Duodenal mucosa (tissue), 2 donors: ENCODE results near the gene GDI1.

ENCODE experiments used
- H3K27ac ChIP-seq: one replicate; pipeline ENCODE4 v1.7.0; 2013; ENCODE audit warnings: low read depth, low read length
- H3K27me3 ChIP-seq, 2 donors: one replicate each; pipeline ENCODE4 v1.7.0; 2013; ENCODE audit warnings: low read length in 2 of 2, control low read depth in 1 of 2; ENCODE audit not compliant: insufficient read depth in 2 of 2, control insufficient read depth in 1 of 2
- H3K36me3 ChIP-seq, 2 donors: one replicate each; pipeline ENCODE4 v1.7.0; 2013; ENCODE audit warnings: low read length in 2 of 2, control low read depth in 1 of 2; ENCODE audit not compliant: insufficient read depth in 2 of 2, control insufficient read depth in 1 of 2
- H3K4me1 ChIP-seq, 2 donors: one replicate each; pipeline ENCODE4 v1.7.0; 2013; ENCODE audit warnings: low read length in 2 of 2, control low read depth in 1 of 2; ENCODE audit not compliant: insufficient read depth in 2 of 2, control insufficient read depth in 1 of 2
- H3K4me3 ChIP-seq, 2 donors: one replicate each; pipeline ENCODE4 v1.7.0; 2013; ENCODE audit warnings: low read length in 2 of 2, low read depth in 1 of 2
- H3K9ac ChIP-seq, 2 donors: one replicate each; pipeline ENCODE4 v1.7.0; 2013; ENCODE audit warnings: low read length in 2 of 2, low read depth in 1 of 2
- H3K9me3 ChIP-seq, 2 donors: one replicate each; pipeline ENCODE4 v1.7.0; 2013; ENCODE audit warnings: low read length in 2 of 2, control low read depth in 1 of 2; ENCODE audit not compliant: control insufficient read depth in 1 of 2

Gene GDI1

DNA sequence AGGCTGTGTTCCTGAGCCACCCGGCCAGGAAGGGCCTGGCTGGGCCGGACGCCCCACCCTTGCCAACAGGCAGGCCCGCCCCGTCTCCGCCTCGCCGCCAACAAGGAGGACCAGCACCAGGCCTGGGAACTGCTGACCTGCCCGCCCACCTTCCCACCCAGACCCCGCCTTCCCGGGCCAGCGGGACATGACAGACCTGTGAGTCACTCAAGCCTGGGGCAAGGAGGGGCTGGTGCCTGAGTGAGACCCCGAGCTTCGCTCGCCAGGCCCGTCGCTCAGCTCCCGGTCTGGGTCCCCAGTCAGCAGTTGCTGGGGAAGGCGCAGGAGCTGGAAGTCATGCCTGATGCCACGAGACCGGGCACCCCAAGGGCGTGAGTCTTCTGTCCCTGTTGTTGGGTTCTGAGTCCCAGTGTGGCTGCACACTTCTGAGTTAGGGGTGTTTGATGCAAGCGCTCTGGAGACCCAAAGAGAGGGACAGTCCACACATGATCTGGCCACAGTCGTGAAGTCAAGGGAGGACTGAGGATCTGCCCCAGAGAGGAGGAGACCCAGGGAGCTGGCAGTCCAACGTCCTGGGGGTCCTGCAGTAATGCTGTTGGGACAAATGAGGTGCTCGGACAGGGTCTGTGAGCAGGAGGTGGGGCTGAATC, 27.6 kb upstream of the GDI1 start, which contains the start of gene DNASE1L1:
DNASE1L1 (minus strand) TSS at position 33 of the 650 bp plus-strand sequence. CDS start 3,686 bp downstream, outside the sequence.
- H3K27ac ChIP-seq: peak within 1 kb of the TSS; percentile 78

DNA sequence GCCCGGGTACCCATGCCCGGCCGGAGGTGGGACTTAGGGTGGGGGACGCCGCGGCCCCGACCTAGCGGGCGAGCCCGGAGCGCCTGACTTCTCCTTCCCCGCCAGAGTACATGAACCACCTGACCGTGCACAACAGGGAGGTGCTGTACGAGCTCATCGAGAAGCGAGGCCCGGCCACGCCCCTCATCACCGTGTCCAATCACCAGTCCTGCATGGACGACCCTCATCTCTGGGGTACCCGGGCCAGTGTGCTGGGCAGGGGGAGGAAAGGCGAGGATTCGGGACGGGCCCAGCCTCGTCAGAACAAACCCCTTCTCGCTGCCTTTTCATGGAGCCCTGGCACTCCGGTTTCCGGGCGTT, 25.0 kb upstream of the GDI1 start:
- Histone ChIP-seq H3K4me1 (peaks cover 7 to 10% of the 10 kb centered on the region in 2 donors), H3K9ac (peak overlapping the region; percentile 78 to 79), H3K27me3 (no peaks in the 10 kb centered on the region), H3K27ac (peak overlapping the region; percentile 89), H3K36me3 (no peaks in the 10 kb centered on the region), H3K4me3 (peak overlapping the region; percentile 66 to 68), H3K9me3 (no peaks in the 10 kb centered on the region)

More for the DNA sequence above, 27.6 kb upstream of the GDI1 start, which contains the start of gene DNASE1L1:
- Histone ChIP-seq H3K9ac (peak within 1 kb of the TSS; percentile 63 to 74), H3K36me3 (no peaks in the 10 kb centered on the region), H3K27me3 (no peaks in the 10 kb centered on the region), H3K4me3 (peak within 1 kb of the TSS; percentile 51 to 72), H3K4me1 (peaks cover 7 to 10% of the 10 kb centered on the region in 2 donors), H3K9me3 (no peaks in the 10 kb centered on the region)

DNA sequence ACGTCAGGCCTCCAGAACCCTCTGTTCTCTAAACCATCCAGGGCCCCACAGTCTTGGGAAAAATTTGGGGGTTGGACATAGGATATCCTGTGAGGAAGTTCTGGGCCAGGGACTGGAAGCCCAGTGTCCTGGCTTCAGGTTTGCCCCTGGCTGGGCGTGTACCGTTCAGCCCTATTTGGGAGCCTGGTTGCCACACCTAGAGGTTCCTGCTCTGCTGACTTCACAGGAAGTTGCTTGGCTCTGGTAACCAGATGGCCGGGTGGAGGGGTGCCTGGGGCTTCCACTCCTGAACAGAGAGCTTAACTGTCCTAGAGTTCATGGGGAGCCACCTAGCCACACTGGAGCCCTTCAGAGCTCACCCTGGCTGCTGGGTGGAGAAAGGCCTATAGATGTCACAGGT, 24.5 kb upstream of the GDI1 start:
- Histone ChIP-seq H3K27me3 (no peaks in the 10 kb centered on the region), H3K9me3 (no peaks in the 10 kb centered on the region), H3K36me3 (no peaks in the 10 kb centered on the region), H3K4me3 (peak overlapping the region; percentile 66 to 68), H3K27ac (peak overlapping the region; percentile 89), H3K4me1 (peaks cover 7 to 10% of the 10 kb centered on the region in 2 donors), H3K9ac (peak overlapping the region; percentile 78 to 79)

DNA sequence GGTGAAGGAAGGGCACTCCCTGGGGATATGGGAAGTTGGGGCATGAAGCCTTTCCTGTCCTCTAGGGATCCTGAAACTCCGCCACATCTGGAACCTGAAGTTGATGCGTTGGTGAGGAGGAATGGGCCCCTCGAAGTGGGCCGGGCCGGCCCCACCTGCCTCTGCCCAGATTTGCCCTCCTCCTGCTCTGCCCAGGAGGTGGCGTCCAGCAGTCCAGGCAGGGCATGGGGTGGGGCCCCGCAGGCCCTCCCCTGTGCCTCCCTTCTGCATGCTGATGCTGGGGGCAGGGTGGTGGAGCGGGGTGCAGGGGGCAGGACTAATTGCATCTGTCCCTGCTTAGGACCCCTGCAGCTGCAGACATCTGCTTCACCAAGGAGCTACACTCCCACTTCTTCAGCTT, 23.8 kb upstream of the GDI1 start:
- H3K9me3 ChIP-seq: no peaks in the 10 kb centered on the region
- H3K36me3 ChIP-seq: no peaks in the 10 kb centered on the region
- H3K4me3 ChIP-seq: no peak overlapping the region
- no peak overlapping the region for H3K9ac ChIP-seq
- peaks cover 7 to 10% of the 10 kb centered on the region in 2 donors for H3K4me1 ChIP-seq
- H3K27me3 ChIP-seq: no peaks in the 10 kb centered on the region
- H3K27ac ChIP-seq: no peak overlapping the region

DNA sequence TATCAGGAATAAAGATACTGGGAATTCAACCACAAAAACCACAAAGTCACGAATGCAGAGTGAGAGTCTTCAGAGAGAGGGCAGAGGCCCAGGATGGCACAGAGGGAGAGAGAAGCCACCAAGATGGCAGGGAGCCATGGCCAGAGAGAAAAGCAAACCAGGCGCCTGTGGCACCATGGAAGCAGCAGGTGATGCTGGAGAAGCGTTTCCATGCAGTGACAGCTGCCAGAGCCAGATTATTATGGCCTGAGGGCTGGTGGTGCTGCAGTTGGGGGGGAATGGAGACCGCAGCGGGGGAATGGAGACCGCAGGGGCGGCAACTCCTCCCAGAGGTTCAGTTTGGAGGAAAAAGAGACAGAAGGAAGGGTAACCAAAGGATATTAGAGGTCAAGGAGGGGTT, 19.8 kb upstream of the GDI1 start:
- H3K9me3 ChIP-seq: no peaks in the 10 kb centered on the region

DNA sequence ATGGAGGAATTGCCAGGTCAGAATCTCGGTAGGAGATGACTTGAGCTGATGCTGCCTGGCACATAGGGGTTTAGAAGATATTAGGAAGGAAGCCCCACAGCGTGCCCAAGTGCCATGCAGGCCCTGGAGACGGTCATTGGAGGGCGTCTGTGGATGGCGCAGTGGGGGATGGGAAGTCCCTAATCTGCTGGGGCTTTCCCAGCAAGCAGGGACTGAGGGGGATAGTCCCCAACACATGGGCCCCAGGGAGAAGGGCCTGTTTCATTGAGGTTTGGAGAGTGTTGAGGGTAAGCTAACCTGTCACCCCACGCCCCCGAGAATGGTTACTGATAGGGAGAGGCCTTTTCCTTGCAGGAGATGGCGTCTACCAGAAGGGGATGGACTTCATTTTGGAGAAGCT, 17.8 kb upstream of the GDI1 start:
- Histone ChIP-seq H3K27me3 (no peaks in the 10 kb centered on the region), H3K36me3 (no peaks in the 10 kb centered on the region), H3K9ac (no peak overlapping the region), H3K27ac (no peak overlapping the region), H3K4me1 (no peaks in the 10 kb centered on the region), H3K4me3 (no peak overlapping the region), H3K9me3 (no peaks in the 10 kb centered on the region)

More for the DNA sequence above, 19.8 kb upstream of the GDI1 start:
- Histone ChIP-seq H3K9ac (no peak overlapping the region), H3K36me3 (no peaks in the 10 kb centered on the region), H3K4me3 (no peak overlapping the region), H3K27ac (no peak overlapping the region), H3K4me1 (peaks cover 4 to 8% of the 10 kb centered on the region in 2 donors), H3K27me3 (no peaks in the 10 kb centered on the region)

DNA sequence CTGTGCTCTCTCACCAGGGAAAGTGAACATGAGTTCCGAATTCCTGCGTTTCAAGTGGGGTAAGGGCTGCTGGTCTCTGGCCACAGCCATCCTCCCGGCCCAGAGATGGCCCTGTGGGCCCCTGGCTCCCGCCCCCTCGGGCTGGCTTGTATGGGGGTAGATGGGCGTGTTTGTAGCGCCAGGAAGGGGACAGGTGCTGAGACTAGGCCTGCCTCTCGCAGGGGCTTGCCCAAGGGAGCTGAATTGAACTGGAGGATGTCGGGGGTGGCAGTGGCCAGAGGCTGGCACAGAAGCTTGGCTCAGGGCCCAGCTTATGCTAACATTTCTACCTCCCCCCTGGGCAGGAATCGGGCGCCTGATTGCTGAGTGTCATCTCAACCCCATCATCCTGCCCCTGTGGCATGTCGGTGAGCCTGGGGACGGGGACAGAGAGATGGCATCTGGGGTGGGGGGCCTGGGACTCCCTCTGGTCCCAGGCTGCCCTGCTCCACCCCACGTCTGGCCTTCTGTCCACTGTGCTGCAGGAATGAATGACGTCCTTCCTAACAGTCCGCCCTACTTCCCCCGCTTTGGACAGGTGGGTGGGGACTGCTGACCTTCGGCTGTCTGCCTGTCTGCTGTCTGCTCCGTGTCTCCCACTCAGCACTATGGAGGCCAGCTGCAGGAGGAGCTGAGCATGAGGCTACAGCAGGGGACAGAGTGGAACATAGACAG, 17.1 kb upstream of the GDI1 start:
- H3K9ac ChIP-seq: no peak overlapping the region
- H3K4me3 ChIP-seq: no peak overlapping the region
- no peaks in the 10 kb centered on the region for H3K9me3 ChIP-seq
- H3K27ac ChIP-seq: no peak overlapping the region
- H3K27me3 ChIP-seq: no peaks in the 10 kb centered on the region
- no peaks in the 10 kb centered on the region for H3K36me3 ChIP-seq
- no peaks in the 10 kb centered on the region for H3K4me1 ChIP-seq

DNA sequence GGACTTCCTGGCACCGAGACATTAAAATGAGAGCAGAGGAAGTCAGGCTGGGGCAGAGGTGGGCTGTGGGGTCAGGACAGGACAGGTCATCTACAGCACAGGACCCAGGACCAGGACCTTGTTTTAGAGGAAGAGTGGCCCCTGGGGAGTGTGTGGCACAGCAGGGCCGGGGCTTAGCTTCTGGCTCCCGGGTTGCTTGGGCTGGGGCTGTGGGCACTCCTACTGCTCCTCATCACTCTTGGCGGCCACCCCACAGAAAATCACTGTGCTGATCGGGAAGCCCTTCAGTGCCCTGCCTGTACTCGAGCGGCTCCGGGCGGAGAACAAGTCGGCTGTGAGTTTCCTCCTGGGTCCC, 16.6 kb upstream of the GDI1 start:
- Histone ChIP-seq H3K4me1 (no peaks in the 10 kb centered on the region), H3K9ac (no peak overlapping the region), H3K9me3 (no peaks in the 10 kb centered on the region), H3K27ac (no peak overlapping the region), H3K36me3 (no peaks in the 10 kb centered on the region), H3K27me3 (no peaks in the 10 kb centered on the region), H3K4me3 (no peak overlapping the region)

DNA sequence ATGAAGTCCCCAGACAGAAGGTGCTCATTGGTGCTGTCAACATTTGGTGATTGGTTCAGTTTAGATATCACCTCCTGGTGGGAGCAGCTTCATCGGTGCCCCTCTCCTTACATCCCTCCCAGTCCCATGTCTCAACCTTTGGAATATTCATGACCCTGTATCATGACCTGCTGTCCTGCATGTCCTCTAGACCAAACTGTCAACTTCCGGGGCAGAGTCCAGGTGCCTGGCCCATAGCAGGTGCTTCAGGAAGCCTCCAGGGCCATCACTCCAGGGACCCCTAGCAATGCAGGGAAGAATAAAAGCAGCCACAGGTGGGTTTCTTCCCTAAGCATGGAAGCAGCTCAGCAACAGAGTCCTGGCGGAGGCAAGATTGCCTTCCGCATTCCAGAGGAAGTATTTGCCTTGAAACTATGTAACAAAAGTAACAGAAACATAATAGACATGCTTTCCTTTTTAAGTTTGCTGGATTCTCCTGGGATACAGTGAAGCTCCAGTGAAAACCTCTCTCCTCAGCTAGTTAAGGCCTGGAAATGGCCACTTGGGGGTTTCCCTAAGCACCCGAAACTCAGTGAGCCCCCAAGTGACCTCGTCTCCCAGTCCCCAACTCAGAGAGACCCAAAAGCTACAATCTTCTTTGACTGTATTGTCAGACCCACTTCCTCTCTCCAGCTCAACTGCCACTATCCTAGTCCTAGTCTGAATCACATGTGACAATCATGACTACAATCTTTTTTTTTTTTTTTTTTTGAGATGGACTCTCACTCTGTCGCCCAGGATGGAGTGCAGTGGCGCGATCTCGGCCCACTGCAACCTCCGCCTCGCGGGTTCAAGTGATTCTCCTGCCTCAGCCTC, 9.8 kb upstream of the GDI1 start:
- Histone ChIP-seq H3K4me3 (no peak overlapping the region), H3K27ac (no peak overlapping the region)

More for the DNA sequence above, 9.8 kb upstream of the GDI1 start:
- H3K9me3 ChIP-seq: no peaks in the 10 kb centered on the region
- peaks cover under 1 to 4% of the 10 kb centered on the region in 2 donors for H3K36me3 ChIP-seq
- H3K4me1 ChIP-seq: peaks cover 17 to 20% of the 10 kb centered on the region in 2 donors
- no peak overlapping the region for H3K9ac ChIP-seq
- no peaks in the 10 kb centered on the region for H3K27me3 ChIP-seq
